CD8-positive, alpha-beta memory T cell (primary cell): Measurements from ENCODE around the gene DCP2. TPM values are rescaled to one million over a fixed set of nuclear protein-coding genes. Genes with fewer than 3 reads are reported as not detected.
A peak's percentile ranks its signal among the peaks of the same experiment; 100 is the strongest.

Experiments
- CTCF ChIA-PET: fragments of 350-600 bp; sonication (Branson Sonifier 250); formaldehyde crosslinking; loops from one replicate; lab custom pipeline; 2021; ENCODE audit warnings: antibody characterized with exemption; lab: Charles Lee
- POLR2A ChIA-PET: fragments of 350-600 bp; sonication (Branson Sonifier 250); formaldehyde crosslinking; loops from one replicate; lab custom pipeline; 2021; ENCODE audit warnings: antibody characterized with exemption; lab: Charles Lee
- DNase-seq, 5 donors: peaks; one replicate each; pipeline versions ENCODE4 v3.0.0 to v3.0.0-alpha.2; 2020 to 2022; ENCODE audit warnings: mixed read lengths in 1 of 5
- H3K27ac ChIP-seq: one replicate; pipeline ENCODE4 v1.7.0; 2013; ENCODE audit warnings: low read depth, mild to moderate bottlenecking, low read length, moderate library complexity
- H3K27me3 ChIP-seq: 2 replicates; pipeline ENCODE4 v1.7.0; 2013; ENCODE audit warnings: low read length, mild to moderate bottlenecking; ENCODE audit not compliant: insufficient read depth, poor library complexity, severe bottlenecking
- H3K36me3 ChIP-seq: 2 replicates; pipeline ENCODE4 v1.7.0; 2013; ENCODE audit warnings: mild to moderate bottlenecking, low read length, moderate library complexity; ENCODE audit not compliant: insufficient read depth
- H3K4me1 ChIP-seq: 2 replicates; pipeline ENCODE4 v1.7.0; 2013; ENCODE audit warnings: mild to moderate bottlenecking, low read length, moderate library complexity; ENCODE audit not compliant: insufficient read depth
- H3K4me3 ChIP-seq: 2 replicates; pipeline ENCODE4 v1.7.0; 2013; ENCODE audit warnings: mild to moderate bottlenecking, low read length
- H3K9me3 ChIP-seq: 2 replicates; pipeline ENCODE4 v1.7.0; 2013; ENCODE audit warnings: mild to moderate bottlenecking, low read length
- H3K27ac Mint-ChIP-seq, 8 donors: one replicate each; pipeline ENCODE4 v1.8.0; 2020 to 2021; ENCODE audit warnings: mixed read lengths in 8 of 8, mild to moderate bottlenecking in 6 of 8, inconsistent platforms in 3 of 8, moderate library complexity in 3 of 8
- H3K27me3 Mint-ChIP-seq, 2 donors: one replicate each; pipeline ENCODE4 v1.8.0; 2020 to 2021; ENCODE audit warnings: mixed read lengths in 2 of 2, mild to moderate bottlenecking in 1 of 2, moderate library complexity in 1 of 2
- H3K36me3 Mint-ChIP-seq, 3 donors: one replicate each; pipeline ENCODE4 v1.8.0; 2020 to 2021; ENCODE audit warnings: mixed read lengths in 3 of 3, inconsistent platforms in 1 of 3, mild to moderate bottlenecking in 1 of 3
- H3K4me1 Mint-ChIP-seq, 3 donors: one replicate each; pipeline ENCODE4 v1.8.0; 2020 to 2021; ENCODE audit warnings: mixed read lengths in 3 of 3, inconsistent platforms in 1 of 3, mild to moderate bottlenecking in 1 of 3
- H3K4me3 Mint-ChIP-seq, 7 donors: one replicate each; pipeline ENCODE4 v1.8.0; 2020 to 2021; ENCODE audit warnings: mixed read lengths in 7 of 7, mild to moderate bottlenecking in 6 of 7, moderate library complexity in 4 of 7, inconsistent platforms in 2 of 7
- H3K9me3 Mint-ChIP-seq, 5 donors: one replicate each; pipeline ENCODE4 v1.8.0; 2020 to 2022; ENCODE audit warnings: mixed read lengths in 5 of 5, mild to moderate bottlenecking in 3 of 5, moderate library complexity in 2 of 5, inconsistent platforms in 1 of 5
- polyA plus RNA-seq: library from polyadenylated mRNA; unstranded; fragments of 300-500 nt; fragmentation: Illumina TruSeq; gene quantifications from one replicate; pipeline ENCODE4 v1.2.3, GENCODE V29; 2021
- total RNA-seq, 2 experiments: library from RNA; stranded (reverse); gene quantifications; one replicate each; pipeline ENCODE4 v1.2.3, GENCODE V29; 2021

Gene DCP2
- total and polyA plus RNA-seq, 3 experiments from 2014 or later: 54.5 to 61.5 (median 59.5) TPM

GRCh38 chr5:112978836-112979235 is 2.2 kb downstream of the DCP2 start:
- no peaks in the 10 kb centered on the region for H3K9me3 ChIP-seq
- peak overlapping the region; percentile 74 for H3K4me3 ChIP-seq
- H3K36me3 Mint-ChIP-seq: peaks cover 0 to 42% (median 0%) of the 10 kb centered on the region in 3 donors
- H3K27ac ChIP-seq: peak overlapping the region; percentile 84
- H3K4me1 Mint-ChIP-seq: peaks cover 58 to 77% (median 77%) of the 10 kb centered on the region in 3 donors
- H3K4me1 ChIP-seq: peaks cover 50% of the 10 kb centered on the region
- CTCF ChIA-PET: interaction anchor here (0.9 to 4.3 kb wide), 3 partner anchors 17 to 131 kb away, joined by 3 to 22 read pairs (median 3); no protein-coding TSS in a partner anchor
- no peaks in the 10 kb centered on the region for H3K27me3 ChIP-seq
- H3K4me3 Mint-ChIP-seq: peak overlapping the region; percentile 93 to 99 (median 98)
- no peaks in the 10 kb centered on the region for H3K9me3 Mint-ChIP-seq
- H3K27ac Mint-ChIP-seq: peak overlapping the region in 6 of 8 donors; percentile 26 to 95 (median 86)
- no peaks in the 10 kb centered on the region for H3K36me3 ChIP-seq
- POLR2A ChIA-PET: interaction anchor here (0.6 to 1.2 kb wide), 4 partner anchors 14 to 536 kb away, joined by 3 to 6 read pairs (median 4); no protein-coding TSS in a partner anchor
- H3K27me3 Mint-ChIP-seq: peaks cover 0 to 2% of the 10 kb centered on the region in 2 donors
- no peak for DNase-seq

DNA sequence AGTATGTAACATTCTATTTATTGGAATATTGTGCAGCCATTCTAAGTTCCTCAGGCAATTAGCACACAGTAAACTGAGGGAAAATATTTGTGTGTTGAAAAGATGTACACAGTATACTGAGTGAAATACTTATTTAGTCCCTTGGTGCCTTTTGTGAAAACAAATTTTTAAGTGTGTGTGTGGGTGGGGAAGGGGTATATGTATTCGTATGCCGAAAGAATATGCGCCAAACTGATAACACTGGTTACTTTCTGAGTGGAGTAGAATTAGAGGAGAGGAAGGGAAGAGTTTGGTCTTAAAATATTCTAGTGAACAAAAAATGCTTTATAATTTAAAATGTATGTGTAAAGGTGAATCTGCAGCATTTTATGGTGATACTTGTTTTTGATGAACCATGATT is 3.1 kb downstream of the DCP2 start:
- ChIA-PET CTCF (interaction anchor here (0.9 to 4.3 kb wide), 3 partner anchors 17 to 132 kb away, joined by 3 to 22 read pairs (median 4); partner anchors contain the start of gene REEP5), POLR2A (interaction anchor here (0.6 to 1.2 kb wide), 3 partner anchors 198 to 535 kb away, joined by 3 to 6 read pairs (median 4); no protein-coding TSS in a partner anchor)
- DNase-seq: no peak
- H3K4me1 Mint-ChIP-seq: peaks cover 65 to 86% (median 85%) of the 10 kb centered on the region in 3 donors
- Histone ChIP-seq H3K4me3 (peak overlapping the region; percentile 26), H3K27ac (peak overlapping the region; percentile 39), H3K27me3 (no peaks in the 10 kb centered on the region), H3K9me3 (no peaks in the 10 kb centered on the region), H3K4me1 (peaks cover 55% of the 10 kb centered on the region), H3K36me3 (no peaks in the 10 kb centered on the region)
- H3K36me3 Mint-ChIP-seq: peaks cover 0 to 49% (median 0%) of the 10 kb centered on the region in 3 donors
- H3K27me3 Mint-ChIP-seq: peaks cover 0 to 2% of the 10 kb centered on the region in 2 donors
- H3K9me3 Mint-ChIP-seq: no peaks in the 10 kb centered on the region
- peak overlapping the region in 7 of 8 donors; percentile 43 to 95 (median 61) for H3K27ac Mint-ChIP-seq
- H3K4me3 Mint-ChIP-seq: peak overlapping the region; percentile 65 to 99 (median 76)

- Histone ChIP-seq H3K4me1 (peaks cover 39% of the 10 kb centered on the region), H3K27ac (no peak overlapping the region), H3K27me3 (no peaks in the 10 kb centered on the region), H3K4me3 (no peak overlapping the region), H3K36me3 (no peaks in the 10 kb centered on the region), H3K9me3 (no peaks in the 10 kb centered on the region)
- Mint-ChIP-seq H3K9me3 (no peaks in the 10 kb centered on the region), H3K27ac (peak overlapping the region in 6 of 8 donors; percentile 0 to 82 (median 27)), H3K4me3 (no peak overlapping the region), H3K4me1 (peaks cover 64 to 83% (median 76%) of the 10 kb centered on the region in 3 donors), H3K27me3 (no peaks in the 10 kb centered on the region), H3K36me3 (peaks cover 0 to 42% (median 1%) of the 10 kb centered on the region in 3 donors)
- no peak for DNase-seq
- ChIA-PET CTCF (no interaction called here), POLR2A (no interaction called here)
Measured at GRCh38 chr5:112983363-112983762, 6.8 kb downstream of the DCP2 start.

- POLR2A ChIA-PET: no interaction called here
- Mint-ChIP-seq H3K4me3 (no peak overlapping the region), H3K4me1 (peaks cover 62 to 82% (median 75%) of the 10 kb centered on the region in 3 donors)
Measured at GRCh38 chr5:112986224-112986623, 9.6 kb downstream of the DCP2 start.

DNA sequence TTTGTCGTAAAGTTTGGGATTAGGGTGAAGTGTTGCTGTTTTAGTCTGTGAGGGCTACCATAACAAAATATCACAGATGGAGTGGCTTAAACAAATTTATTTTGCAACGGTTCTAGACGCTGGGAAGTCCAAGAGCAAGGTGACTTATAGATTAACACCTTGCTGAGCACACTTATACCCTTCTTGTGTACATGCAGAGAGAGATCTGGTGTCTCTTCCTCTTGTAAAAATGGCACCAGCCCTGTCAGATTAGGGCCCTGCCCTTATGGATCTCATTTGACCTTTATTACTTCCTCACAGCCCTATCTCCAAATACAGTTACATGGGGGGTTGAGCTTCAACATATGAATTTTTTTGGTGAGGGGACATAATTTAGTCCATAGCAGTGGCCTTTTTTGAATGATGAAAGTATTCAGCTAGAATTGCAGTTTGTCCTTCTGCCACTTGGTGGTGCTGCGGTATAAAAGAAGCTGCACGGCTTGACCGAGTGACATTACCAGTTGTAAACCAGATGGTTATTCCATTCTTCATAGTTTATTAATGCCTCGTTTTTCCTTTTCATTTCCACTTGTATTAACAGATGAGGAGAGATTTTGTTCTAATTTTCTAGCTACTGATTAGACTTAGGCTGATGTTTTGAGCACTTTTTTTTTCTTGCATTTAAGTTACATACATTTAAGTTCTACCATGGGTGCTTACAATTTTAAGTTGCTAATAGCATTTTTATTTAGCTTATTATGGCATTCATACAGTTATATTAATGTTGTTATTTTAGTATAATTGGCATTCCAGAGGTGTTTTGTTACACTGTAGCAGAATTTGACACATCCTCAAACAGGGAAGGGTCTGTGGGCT is 19.4 kb downstream of the DCP2 start:
- Histone ChIP-seq H3K4me3 (no peak overlapping the region), H3K27ac (no peak overlapping the region), H3K4me1 (no peaks in the 10 kb centered on the region), H3K9me3 (no peaks in the 10 kb centered on the region), H3K36me3 (peaks cover 6% of the 10 kb centered on the region), H3K27me3 (no peaks in the 10 kb centered on the region)
- peak overlapping the region in 3 of 7 donors; percentile 1 to 44 (median 38) for H3K4me3 Mint-ChIP-seq
- ChIA-PET POLR2A (interaction anchor here (1.1 to 1.3 kb wide), 4 partner anchors 26 to 518 kb away, joined by 3 to 4 read pairs (median 4); partner anchors contain the start of gene YTHDC2), CTCF (interaction anchor here (0.6 to 2.9 kb wide), 53 partner anchors 9 to 616 kb away, joined by 3 to 45 read pairs (median 3); partner anchors contain the start of genes DCP2 and YTHDC2)
- peak overlapping the region in 5 of 8 donors; percentile 15 to 77 (median 56) for H3K27ac Mint-ChIP-seq
- peaks cover 0 to 62% (median 12%) of the 10 kb centered on the region in 3 donors for H3K36me3 Mint-ChIP-seq
- H3K4me1 Mint-ChIP-seq: peaks cover 28 to 43% (median 40%) of the 10 kb centered on the region in 3 donors
- DNase-seq: peak; percentile 61 to 78 (median 67)
- H3K27me3 Mint-ChIP-seq: no peaks in the 10 kb centered on the region
- H3K9me3 Mint-ChIP-seq: no peaks in the 10 kb centered on the region

More at GRCh38 chr5:112986224-112986623, 9.6 kb downstream of the DCP2 start:
- DNase-seq: no peak
- H3K27me3 Mint-ChIP-seq: no peaks in the 10 kb centered on the region
- no peaks in the 10 kb centered on the region for H3K9me3 ChIP-seq
- H3K27ac ChIP-seq: no peak overlapping the region
- H3K4me1 ChIP-seq: peaks cover 11% of the 10 kb centered on the region
- H3K27me3 ChIP-seq: no peaks in the 10 kb centered on the region
- H3K9me3 Mint-ChIP-seq: no peaks in the 10 kb centered on the region
- H3K36me3 Mint-ChIP-seq: peaks cover 0 to 58% (median 1%) of the 10 kb centered on the region in 3 donors
- no peak overlapping the region for H3K27ac Mint-ChIP-seq
- no peaks in the 10 kb centered on the region for H3K36me3 ChIP-seq
- CTCF ChIA-PET: interaction anchor here (1.2 to 2.9 kb wide), 2 partner anchors 9 to 344 kb away, joined by 3 to 17 read pairs; no protein-coding TSS in a partner anchor
- H3K4me3 ChIP-seq: no peak overlapping the region

DNA sequence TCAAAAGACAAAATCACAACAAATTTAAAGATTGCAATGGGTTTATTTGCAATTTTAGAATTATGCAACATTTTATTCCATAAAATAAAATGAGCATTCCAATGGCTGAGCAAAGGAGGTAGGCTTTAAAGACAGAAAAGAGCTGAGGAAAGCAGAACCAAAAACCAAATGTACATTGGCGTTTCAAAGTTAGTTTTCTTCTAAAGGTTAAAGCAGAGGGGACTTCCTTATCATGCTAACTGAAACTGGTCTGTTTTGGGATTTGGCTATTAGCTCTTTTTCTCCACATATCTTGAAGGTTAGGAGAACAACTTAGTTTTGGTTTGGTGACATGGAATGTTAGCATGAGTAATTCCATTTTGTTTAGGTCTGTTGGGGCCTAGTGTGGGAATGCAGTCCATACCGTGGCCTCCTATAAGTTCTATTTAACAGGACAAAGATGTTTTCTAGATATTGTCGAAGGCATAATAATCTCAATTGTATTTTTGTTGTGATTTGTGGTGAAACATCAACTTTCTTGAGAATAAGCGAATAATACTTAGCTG is 20.3 kb downstream of the DCP2 start:
- Mint-ChIP-seq H3K4me1 (peaks cover 22 to 34% (median 34%) of the 10 kb centered on the region in 3 donors), H3K36me3 (peaks cover 0 to 69% (median 15%) of the 10 kb centered on the region in 3 donors), H3K4me3 (no peak overlapping the region), H3K27ac (peak overlapping the region in 2 of 8 donors; percentile 15 to 17), H3K9me3 (no peaks in the 10 kb centered on the region), H3K27me3 (no peaks in the 10 kb centered on the region)
- no peaks in the 10 kb centered on the region for H3K27me3 ChIP-seq
- ChIA-PET CTCF (interaction anchor here (0.8 to 2.9 kb wide), 37 partner anchors 10 to 609 kb away, joined by 3 to 45 read pairs (median 5); partner anchors contain the start of gene DCP2), POLR2A (interaction anchor here (1.1 to 1.2 kb wide), 3 partner anchors 26 to 517 kb away, joined by 3 to 4 read pairs (median 4); partner anchors contain the start of gene YTHDC2)
- H3K36me3 ChIP-seq: peaks cover 13% of the 10 kb centered on the region
- H3K9me3 ChIP-seq: no peaks in the 10 kb centered on the region
- no peaks in the 10 kb centered on the region for H3K4me1 ChIP-seq
- no peak overlapping the region for H3K4me3 ChIP-seq
- H3K27ac ChIP-seq: no peak overlapping the region
- DNase-seq: no peak

- Mint-ChIP-seq H3K36me3 (peaks cover 0 to 70% (median 15%) of the 10 kb centered on the region in 3 donors), H3K27ac (peak overlapping the region in 2 of 8 donors; percentile 33 to 57), H3K4me3 (no peak overlapping the region), H3K4me1 (peaks cover 19 to 30% (median 30%) of the 10 kb centered on the region in 3 donors), H3K27me3 (no peaks in the 10 kb centered on the region), H3K9me3 (no peaks in the 10 kb centered on the region)
- ChIA-PET POLR2A (no interaction called here), CTCF (no interaction called here)
- H3K4me1 ChIP-seq: no peaks in the 10 kb centered on the region
- H3K27ac ChIP-seq: no peak overlapping the region
- no peaks in the 10 kb centered on the region for H3K9me3 ChIP-seq
- H3K4me3 ChIP-seq: no peak overlapping the region
- H3K36me3 ChIP-seq: peaks cover 18% of the 10 kb centered on the region
- no peaks in the 10 kb centered on the region for H3K27me3 ChIP-seq
- DNase-seq: no peak
Measured at GRCh38 chr5:112998296-112998695, 21.7 kb downstream of the DCP2 start.
